Naive thymus-derived CD8-positive, alpha-beta T cell (primary cell): Measurements from ENCODE around the gene RITA1. TPM values are rescaled to one million over a fixed set of nuclear protein-coding genes. Genes with fewer than 3 reads are reported as not detected.

ENCODE experiments used
- ATAC-seq, 2 donors: fragments of 150-1000 bp; cut with Tn5 transposase in 1 of 2; sonication (Bioruptor Pico), chemical (Tn5 transposase) in 1 of 2; 1 replicate in 1 of 2; 2 replicates in 1 of 2; pipeline ENCODE4 v1.10.0; 2021; ENCODE audit warnings: mild to moderate bottlenecking in 2 of 2, moderate library complexity in 2 of 2
- POLR2A ChIA-PET: fragments of 350-600 bp; sonication (Branson Sonifier 250); formaldehyde crosslinking; loops from one replicate; lab custom pipeline; 2021; ENCODE audit warnings: antibody characterized with exemption; lab: Charles Lee
- DNase-seq, 10 donors: peaks; one replicate each; pipeline versions ENCODE4 v3.0.0 to v3.0.0-alpha.2; 2020 to 2022
- H3K27ac Mint-ChIP-seq, 10 donors: one replicate each; pipeline ENCODE4 v1.8.0; 2020 to 2022; ENCODE audit warnings: mild to moderate bottlenecking in 10 of 10, mixed read lengths in 10 of 10, moderate library complexity in 4 of 10, inconsistent platforms in 1 of 10
- H3K27me3 Mint-ChIP-seq, 5 donors: one replicate each; pipeline ENCODE4 v1.8.0; 2021 to 2022; ENCODE audit warnings: mixed read lengths in 5 of 5
- H3K36me3 Mint-ChIP-seq, 3 donors: one replicate each; pipeline ENCODE4 v1.8.0; 2020 to 2022; ENCODE audit warnings: mixed read lengths in 3 of 3, mild to moderate bottlenecking in 2 of 3, inconsistent platforms in 1 of 3
- H3K4me1 Mint-ChIP-seq, 4 donors: one replicate each; pipeline ENCODE4 v1.8.0; 2021 to 2022; ENCODE audit warnings: mixed read lengths in 4 of 4
- H3K4me3 Mint-ChIP-seq, 10 donors: one replicate each; pipeline ENCODE4 v1.8.0; 2020 to 2022; ENCODE audit warnings: mild to moderate bottlenecking in 10 of 10, mixed read lengths in 10 of 10, moderate library complexity in 6 of 10, inconsistent platforms in 1 of 10
- H3K9me3 Mint-ChIP-seq, 9 donors: one replicate each; pipeline ENCODE4 v1.8.0; 2020 to 2022; ENCODE audit warnings: mixed read lengths in 9 of 9, mild to moderate bottlenecking in 3 of 9, inconsistent platforms in 1 of 9, moderate library complexity in 1 of 9
- polyA plus RNA-seq, 3 donors: library from polyadenylated mRNA; unstranded; fragments of 300-500 nt; fragmentation: Illumina TruSeq; gene quantifications; one replicate each; pipeline ENCODE4 v1.2.3, GENCODE V29; 2021
- total RNA-seq, 8 experiments: library from RNA in 2 of 8; stranded (reverse) in 2 of 8; gene quantifications; one replicate each; pipeline ENCODE4 v1.2.3 and lab custom pipeline; 2021 to 2026

The RITA1 gene
- total and polyA plus RNA-seq, 5 experiments from 2014 or later, result 12.8 to 26.2 (median 22.9) TPM

GRCh38 chr12:113230315-113231234 lies 45.1 kb downstream of the RITA1 start:
- POLR2A ChIA-PET, result interaction anchor here (0.5 to 5.0 kb wide), 5 partner anchors 8 to 124 kb away, joined by 3 to 46 read pairs (median 6); partner anchors contain the start of genes DDX54, RITA1 and TPCN1
- Mint-ChIP-seq H3K36me3 (peaks cover 9 to 42% (median 10%) of the 10 kb centered on the region in 3 donors), H3K4me3 (peak overlapping the region in 8 of 10 donors; percentile 25 to 78 (median 50)), H3K9me3 (no peaks in the 10 kb centered on the region), H3K27ac (peak overlapping the region in 4 of 10 donors; percentile 18 to 86 (median 80)), H3K4me1 (peaks cover 13 to 65% (median 55%) of the 10 kb centered on the region in 4 donors), H3K27me3 (no peaks in the 10 kb centered on the region)
- ATAC-seq, result no peak
- DNase-seq, result no peak

- peak overlapping the region in 1 of 10 donors; percentile 14 for H3K27ac Mint-ChIP-seq
- ATAC-seq, result no peak
- POLR2A ChIA-PET, result interaction anchor here (0.6 to 5.0 kb wide), 3 partner anchors 9 to 46 kb away, joined by 6 to 46 read pairs (median 10); partner anchors contain the start of genes DDX54, RITA1 and TPCN1
- no peaks in the 10 kb centered on the region for H3K27me3 Mint-ChIP-seq
- H3K9me3 Mint-ChIP-seq, result no peaks in the 10 kb centered on the region
- peaks cover 9 to 45% (median 10%) of the 10 kb centered on the region in 3 donors for H3K36me3 Mint-ChIP-seq
- no peak for DNase-seq
- H3K4me3 Mint-ChIP-seq, result peak overlapping the region in 2 of 10 donors; percentile 24 to 39
- peaks cover 17 to 68% (median 59%) of the 10 kb centered on the region in 4 donors for H3K4me1 Mint-ChIP-seq
Measured at GRCh38 chr12:113231235-113232088, 45.9 kb downstream of the RITA1 start.

- Mint-ChIP-seq H3K27me3 (no peaks in the 10 kb centered on the region), H3K9me3 (no peaks in the 10 kb centered on the region), H3K36me3 (peaks cover 9 to 44% (median 10%) of the 10 kb centered on the region in 3 donors), H3K27ac (peak overlapping the region in 9 of 10 donors; percentile 73 to 96 (median 94)), H3K4me1 (peaks cover 19 to 72% (median 63%) of the 10 kb centered on the region in 4 donors), H3K4me3 (peak overlapping the region in 9 of 10 donors; percentile 73 to 92 (median 89))
- POLR2A ChIA-PET, result interaction anchor here (0.8 to 5.0 kb wide), 4 partner anchors 10 to 37 kb away, joined by 3 to 46 read pairs (median 4); partner anchors contain the start of gene TPCN1
- DNase-seq (no peak), ATAC-seq (no peak)
Measured at GRCh38 chr12:113232089-113232839, 46.7 kb downstream of the RITA1 start.

- peak; percentile 55 to 87 (median 80) for DNase-seq
- H3K27me3 Mint-ChIP-seq, result no peaks in the 10 kb centered on the region
- no peaks in the 10 kb centered on the region for H3K9me3 Mint-ChIP-seq
- H3K36me3 Mint-ChIP-seq, result peaks cover 7 to 41% (median 9%) of the 10 kb centered on the region in 3 donors
- H3K4me3 Mint-ChIP-seq, result peak overlapping the region; percentile 73 to 92 (median 90)
- peak overlapping the region; percentile 73 to 96 (median 93) for H3K27ac Mint-ChIP-seq
- peak; percentile 96 to 97 for ATAC-seq
- H3K4me1 Mint-ChIP-seq, result peaks cover 20 to 74% (median 63%) of the 10 kb centered on the region in 4 donors
- POLR2A ChIA-PET, result interaction anchor here (0.5 to 5.0 kb wide), 6 partner anchors 10 to 43 kb away, joined by 3 to 46 read pairs (median 4); partner anchors contain the start of gene TPCN1
Measured at GRCh38 chr12:113232840-113233585, 47.5 kb downstream of the RITA1 start.

- no peaks in the 10 kb centered on the region for H3K9me3 Mint-ChIP-seq
- ATAC-seq, result no peak
- H3K4me3 Mint-ChIP-seq, result peak overlapping the region in 5 of 10 donors; percentile 80 to 91 (median 90)
- POLR2A ChIA-PET, result no interaction called here
- H3K27me3 Mint-ChIP-seq, result no peaks in the 10 kb centered on the region
- H3K36me3 Mint-ChIP-seq, result peaks cover 5 to 40% (median 9%) of the 10 kb centered on the region in 3 donors
- H3K27ac Mint-ChIP-seq, result peak overlapping the region; percentile 41 to 96 (median 90)
- peaks cover 20 to 71% (median 55%) of the 10 kb centered on the region in 4 donors for H3K4me1 Mint-ChIP-seq
- DNase-seq, result no peak
Measured at GRCh38 chr12:113233967-113234366, 48.4 kb downstream of the RITA1 start.

- no peaks in the 10 kb centered on the region for H3K27me3 Mint-ChIP-seq
Measured at GRCh38 chr12:113234483-113234882, 49.0 kb downstream of the RITA1 start.

GRCh38 chr12:113235976-113236375 lies 50.5 kb downstream of the RITA1 start:
- H3K9me3 Mint-ChIP-seq, result no peaks in the 10 kb centered on the region
- H3K4me1 Mint-ChIP-seq, result peaks cover 23 to 69% (median 44%) of the 10 kb centered on the region in 4 donors
- H3K27ac Mint-ChIP-seq, result peak overlapping the region in 5 of 10 donors; percentile 7 to 60 (median 35)
- ATAC-seq (no peak), DNase-seq (no peak)
- no peaks in the 10 kb centered on the region for H3K27me3 Mint-ChIP-seq
- H3K36me3 Mint-ChIP-seq, result peaks cover 4 to 42% (median 10%) of the 10 kb centered on the region in 3 donors
- POLR2A ChIA-PET, result interaction anchor here (0.7 to 0.8 kb wide), 2 partner anchors 14 to 18 kb away, joined by 3 read pairs; no protein-coding TSS in a partner anchor
- no peak overlapping the region for H3K4me3 Mint-ChIP-seq

More at GRCh38 chr12:113234483-113234882, 49.0 kb downstream of the RITA1 start:
- POLR2A ChIA-PET, result no interaction called here
- peaks cover 22 to 71% (median 52%) of the 10 kb centered on the region in 4 donors for H3K4me1 Mint-ChIP-seq
- no peaks in the 10 kb centered on the region for H3K9me3 Mint-ChIP-seq
- peak overlapping the region in 1 of 10 donors; percentile 80 for H3K4me3 Mint-ChIP-seq
- peaks cover 8 to 43% (median 9%) of the 10 kb centered on the region in 3 donors for H3K36me3 Mint-ChIP-seq
- peak overlapping the region in 5 of 10 donors; percentile 7 to 94 (median 85) for H3K27ac Mint-ChIP-seq
- ATAC-seq, result no peak
- no peak for DNase-seq

- Mint-ChIP-seq H3K27ac (peak overlapping the region in 4 of 10 donors; percentile 2 to 57 (median 18)), H3K4me3 (no peak overlapping the region), H3K36me3 (peaks cover 4 to 48% (median 10%) of the 10 kb centered on the region in 3 donors), H3K27me3 (no peaks in the 10 kb centered on the region), H3K4me1 (peaks cover 25 to 65% (median 45%) of the 10 kb centered on the region in 4 donors), H3K9me3 (no peaks in the 10 kb centered on the region)
- ATAC-seq (no peak), DNase-seq (no peak)
- POLR2A ChIA-PET, result no interaction called here
Measured at GRCh38 chr12:113236539-113237399, 51.2 kb downstream of the RITA1 start.

GRCh38 chr12:113237748-113238147 lies 52.2 kb downstream of the RITA1 start:
- no peak for DNase-seq
- Mint-ChIP-seq H3K27ac (peak overlapping the region in 4 of 10 donors; percentile 28 to 40 (median 33)), H3K4me1 (peaks cover 25 to 59% (median 38%) of the 10 kb centered on the region in 4 donors), H3K27me3 (no peaks in the 10 kb centered on the region), H3K9me3 (no peaks in the 10 kb centered on the region), H3K36me3 (peaks cover 4 to 57% (median 10%) of the 10 kb centered on the region in 3 donors), H3K4me3 (no peak overlapping the region)
- ATAC-seq, result no peak
- POLR2A ChIA-PET, result interaction anchor here (0.6 to 1.4 kb wide), 2 partner anchors 11 to 69 kb away, joined by 3 to 9 read pairs; no protein-coding TSS in a partner anchor

GRCh38 chr12:113238309-113238708 lies 52.8 kb downstream of the RITA1 start:
- Mint-ChIP-seq H3K4me1 (peaks cover 21 to 53% (median 33%) of the 10 kb centered on the region in 4 donors), H3K36me3 (peaks cover 0 to 57% (median 8%) of the 10 kb centered on the region in 3 donors), H3K27me3 (no peaks in the 10 kb centered on the region), H3K27ac (peak overlapping the region in 2 of 10 donors; percentile 14 to 35), H3K4me3 (no peak overlapping the region), H3K9me3 (no peaks in the 10 kb centered on the region)
- DNase-seq, result no peak
- ATAC-seq, result no peak
- POLR2A ChIA-PET, result interaction anchor here (0.6 to 1.4 kb wide), 2 partner anchors 12 to 69 kb away, joined by 3 to 9 read pairs; no protein-coding TSS in a partner anchor
